CD4-positive, alpha-beta T cell treated with Interleukin-1 beta for 1 hour (primary cell): Measurements from ENCODE around the gene TBC1D10A.

Source experiments
- DNase-seq, 2 donors: peaks; one replicate each; pipeline ENCODE4 v3.0.0-alpha.2; 2020 to 2022

The TBC1D10A gene

DNA sequence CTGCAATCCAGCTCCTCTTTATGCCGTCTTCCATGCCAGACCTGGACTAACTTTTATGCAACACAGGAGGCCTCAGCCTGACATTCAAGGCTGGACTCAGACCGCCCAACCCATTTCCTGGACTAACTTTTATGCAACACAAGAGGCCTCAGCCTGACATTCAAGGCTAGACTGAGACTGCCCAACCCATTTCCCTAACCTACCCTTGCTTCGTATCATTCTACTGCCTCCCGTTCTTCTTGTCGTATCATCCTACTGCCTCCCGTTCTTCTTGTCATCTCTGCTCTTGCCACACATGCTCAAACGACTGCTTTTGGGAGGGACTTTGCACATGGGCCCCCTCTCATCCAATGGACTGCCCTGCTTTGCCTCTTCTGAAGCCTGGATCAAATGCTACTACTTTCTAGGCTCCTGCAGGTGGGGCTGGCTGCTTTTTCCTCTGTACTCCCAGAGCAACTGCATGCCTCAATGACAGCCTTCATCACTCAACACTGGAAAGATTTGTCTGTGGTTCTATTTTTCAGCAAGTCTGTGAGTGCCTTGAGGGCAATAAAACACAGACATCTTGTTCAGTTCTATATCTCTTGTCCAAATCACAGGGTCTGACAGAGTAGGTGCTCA, 7.8 kb downstream of the TBC1D10A start:
- no peak for DNase-seq

DNA sequence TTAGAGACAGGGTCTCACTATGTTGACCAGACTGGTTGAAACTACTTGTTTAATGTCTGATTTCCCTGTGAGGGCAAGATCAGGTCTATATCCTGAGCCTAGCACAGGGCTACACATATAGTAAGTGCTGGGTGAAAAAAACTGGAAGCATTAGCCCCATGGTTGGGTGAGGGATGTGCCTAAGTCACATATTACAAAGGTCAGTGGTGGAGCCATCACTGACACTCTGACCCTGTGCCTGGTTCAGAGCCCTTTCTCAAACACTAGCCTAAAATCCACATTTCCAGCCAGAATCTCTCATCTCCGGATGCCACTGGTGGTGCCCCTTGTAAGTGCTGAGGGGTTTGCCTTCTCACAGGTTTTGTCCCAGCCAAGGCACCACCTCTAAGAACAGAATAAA, 9.0 kb downstream of the TBC1D10A start:
- no peak for DNase-seq

DNA sequence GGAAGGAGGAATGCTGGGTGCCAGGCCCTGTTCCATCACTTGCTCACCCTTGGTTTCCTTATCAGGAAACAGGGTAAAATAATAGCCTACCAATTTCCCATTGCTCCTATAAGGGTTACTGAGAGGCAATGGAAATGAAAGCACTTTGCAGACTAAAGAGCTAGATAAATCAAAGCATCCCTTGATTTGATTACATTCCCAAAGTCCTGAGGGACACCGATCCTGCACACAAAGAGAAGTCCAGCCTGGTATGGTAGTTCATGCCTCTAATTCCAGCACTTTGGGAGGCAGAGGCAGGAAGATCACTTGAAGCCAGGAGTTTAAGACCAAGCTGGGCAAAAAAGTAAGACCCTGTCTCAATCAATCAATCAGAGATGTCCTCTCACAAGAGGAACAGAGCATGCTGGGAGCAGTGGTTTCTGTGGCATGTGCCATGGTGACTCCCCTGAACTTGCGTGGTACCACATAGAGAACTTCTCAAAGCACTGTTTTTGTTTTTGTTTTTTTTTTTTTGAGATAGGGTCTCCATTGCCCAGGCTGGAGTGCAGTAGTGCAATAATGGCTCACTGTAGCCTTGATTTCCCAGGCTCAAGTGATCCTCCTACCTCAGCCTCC, 10.7 kb downstream of the TBC1D10A start:
- no peak for DNase-seq

DNA sequence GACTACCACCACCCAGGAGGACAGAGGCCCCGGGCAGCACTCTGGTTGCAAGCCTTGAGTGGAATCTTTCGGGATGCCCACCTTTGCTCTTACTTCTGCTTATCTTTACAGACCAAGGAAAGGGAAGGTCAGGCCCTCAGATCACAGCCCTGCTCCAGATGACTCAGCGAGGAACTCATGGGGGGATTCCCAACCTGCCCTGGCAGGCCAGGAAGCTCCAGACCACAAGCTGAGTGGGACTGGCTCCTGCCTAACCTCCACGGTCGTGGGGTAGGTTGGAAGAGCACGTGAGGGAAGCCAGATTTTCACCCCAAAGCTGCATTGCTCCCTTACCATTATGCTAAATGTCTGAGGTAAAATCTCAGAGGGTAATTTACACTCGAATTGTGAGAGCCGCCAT, 11.8 kb downstream of the TBC1D10A start:
- peak; percentile 55 to 59 for DNase-seq

DNA sequence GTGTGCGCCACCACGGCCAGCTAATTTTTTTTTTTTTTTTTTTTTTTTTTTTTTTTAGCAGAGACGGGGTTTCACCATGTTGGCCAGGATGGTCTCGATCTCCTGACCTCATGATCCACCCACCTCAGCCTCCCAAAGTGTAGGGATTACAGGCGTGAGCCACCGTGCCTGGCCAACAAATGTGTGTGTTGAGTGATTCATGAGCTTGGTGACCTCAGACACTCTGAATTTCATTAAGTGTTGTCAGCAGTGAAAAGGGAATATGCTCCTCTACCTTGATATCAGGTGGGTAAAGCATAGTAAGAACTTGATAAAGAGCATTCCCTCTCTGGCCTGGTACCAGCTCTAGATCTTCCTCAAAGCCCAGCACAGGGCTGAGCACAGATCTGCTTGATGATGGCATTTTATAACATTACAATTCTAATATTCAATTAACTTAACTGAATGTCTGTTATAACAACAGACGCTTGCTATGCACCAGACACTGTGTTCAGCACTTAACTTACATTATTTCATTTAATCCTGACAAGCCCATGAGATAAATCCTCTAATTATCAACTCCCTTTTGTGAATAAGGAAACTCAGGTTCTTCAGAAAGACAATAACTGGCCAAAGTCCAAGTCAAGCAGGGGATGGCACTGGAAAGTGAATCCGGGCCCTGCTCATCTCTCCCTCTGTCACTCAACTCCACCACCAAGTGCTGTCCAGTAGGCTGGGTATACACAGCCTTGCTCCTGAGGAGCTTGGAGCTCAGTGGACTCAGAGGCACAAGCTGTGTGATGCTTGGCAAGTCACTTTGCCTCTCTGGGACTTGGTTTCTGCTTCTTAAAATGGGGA, 13.0 kb downstream of the TBC1D10A start:
- DNase-seq, result no peak

DNA sequence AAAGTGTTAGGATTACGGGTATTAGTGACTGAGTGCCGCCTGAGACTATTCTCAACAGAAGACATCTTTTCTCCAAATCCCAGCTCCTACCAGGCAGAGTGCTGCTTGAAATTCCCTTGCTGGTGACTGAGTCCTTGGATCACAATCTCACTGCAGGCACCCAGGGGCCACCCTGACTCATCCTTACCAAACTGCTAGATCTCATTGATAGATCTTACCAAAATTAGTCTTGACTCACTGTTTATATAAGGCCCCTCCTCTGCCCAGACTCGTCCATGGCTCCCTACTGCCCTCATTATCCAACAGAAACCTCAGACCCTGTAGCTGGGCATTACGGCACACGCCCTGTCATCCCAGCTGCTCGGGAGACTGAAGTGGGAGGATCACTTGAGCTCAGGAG, 14.7 kb downstream of the TBC1D10A start:
- no peak for DNase-seq

DNA sequence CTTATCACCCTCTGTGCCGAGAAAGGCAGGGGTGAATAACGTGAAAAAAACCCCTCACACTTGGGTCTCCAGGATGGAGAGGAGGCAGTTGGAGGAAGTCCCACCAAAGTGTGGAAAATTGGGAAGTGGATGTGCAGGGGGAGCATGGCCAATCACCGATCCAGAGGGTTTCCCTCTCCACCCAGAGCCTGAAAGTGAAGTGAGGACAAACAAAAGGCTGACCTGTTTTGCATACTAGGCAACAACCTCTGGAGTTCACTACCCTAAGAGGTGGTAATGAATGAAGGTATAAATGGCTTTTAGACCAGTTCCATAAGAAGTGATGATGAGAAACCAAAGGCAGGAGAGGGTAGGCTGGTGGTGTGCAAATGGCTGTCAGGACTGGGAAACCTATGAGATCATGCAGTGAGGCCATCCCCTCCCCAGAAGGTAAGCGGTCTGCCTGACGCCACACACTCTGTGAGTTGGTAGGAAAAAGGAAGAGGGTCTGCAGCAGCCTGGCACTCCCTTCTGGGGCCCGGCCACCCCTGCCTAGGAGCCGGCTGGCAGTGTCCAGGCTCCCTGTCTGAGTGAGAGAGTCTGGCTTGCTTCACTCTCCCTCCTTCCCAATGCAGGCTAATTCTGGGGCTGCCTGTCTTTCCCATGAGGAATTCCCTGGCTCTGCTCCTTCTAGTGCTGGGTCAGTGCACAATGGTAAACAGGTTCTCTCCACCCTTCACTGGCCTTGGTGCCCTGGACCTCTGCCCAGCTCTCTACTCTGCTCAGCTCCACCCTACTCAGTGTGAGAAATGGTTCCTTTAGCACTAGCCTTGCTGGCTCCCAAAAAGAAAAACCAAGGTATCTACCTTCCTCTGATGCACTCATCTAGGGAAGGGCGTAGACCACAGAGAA, 15.6 kb downstream of the TBC1D10A start:
- no peak for DNase-seq

DNA sequence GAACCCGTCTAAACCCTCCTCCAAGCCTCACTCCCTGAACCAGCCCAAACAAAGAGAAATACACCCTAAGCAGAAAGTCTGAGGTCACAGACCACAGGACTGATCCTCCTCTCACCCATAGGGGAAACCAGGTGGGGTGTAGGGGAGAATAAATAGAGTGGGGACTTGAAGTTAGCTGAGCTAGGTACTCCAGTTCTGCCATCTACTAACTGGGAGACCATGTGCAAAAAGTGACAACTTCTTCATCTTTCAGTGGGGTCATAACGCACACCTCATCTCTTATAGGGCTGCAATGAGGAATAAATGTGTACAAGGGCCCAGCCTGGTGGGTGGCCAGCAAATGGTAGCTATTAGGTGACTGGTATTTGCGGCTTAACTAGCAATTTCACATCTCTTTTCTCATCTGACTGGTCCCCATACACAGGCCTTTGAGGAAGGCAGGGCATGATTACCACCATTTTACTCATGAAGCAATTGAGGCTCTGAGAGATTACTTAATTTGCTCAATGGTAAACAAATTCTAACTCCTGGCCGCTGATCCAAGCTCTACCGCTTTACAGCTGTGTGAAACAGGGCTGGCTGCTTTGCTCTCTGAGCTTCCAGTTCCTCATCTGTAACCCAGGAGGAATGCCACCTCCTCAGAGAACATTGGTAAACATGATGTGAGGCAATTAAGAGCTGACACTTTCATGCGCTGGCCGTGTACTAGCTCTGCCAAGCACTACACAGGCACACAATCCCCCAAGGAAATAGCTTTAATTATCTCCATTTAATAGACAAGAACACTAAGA, 16.6 kb downstream of the TBC1D10A start:
- DNase-seq, result peak; percentile 33 to 48

DNA sequence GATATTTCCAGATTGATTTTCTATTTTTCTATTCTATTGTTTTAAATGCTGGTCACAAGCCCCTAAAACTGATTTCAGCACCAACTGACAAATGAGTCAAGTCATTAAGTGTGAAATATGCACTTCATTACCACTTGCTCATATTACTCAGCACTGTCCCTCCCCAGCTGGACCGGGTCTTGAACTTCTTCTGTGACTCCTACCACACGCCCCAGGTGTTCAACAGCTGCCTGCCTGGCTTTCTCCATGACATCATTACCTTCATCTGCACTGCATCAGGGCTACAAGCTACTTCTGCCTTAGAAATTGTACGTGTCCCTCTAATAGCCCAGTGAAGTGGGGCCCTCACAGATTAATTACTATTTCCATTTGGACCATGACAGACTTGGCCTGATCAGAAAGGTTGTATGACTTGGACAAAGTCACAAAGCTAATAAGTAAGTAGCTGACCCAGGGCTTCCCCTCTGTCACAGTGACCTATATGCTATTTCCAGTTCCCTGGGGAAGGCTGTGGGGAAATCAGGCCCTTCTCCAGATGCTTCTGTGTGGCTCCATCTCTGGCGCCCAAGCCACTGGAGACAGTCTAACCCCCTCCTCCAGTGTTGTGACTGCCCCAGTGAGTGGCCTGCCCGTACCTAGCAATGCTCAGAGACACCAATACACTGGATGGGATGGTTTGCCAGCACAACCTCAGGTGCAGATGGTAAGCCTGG, 18.1 kb downstream of the TBC1D10A start:
- peak in 1 of 2 donors; percentile 41 for DNase-seq

DNA sequence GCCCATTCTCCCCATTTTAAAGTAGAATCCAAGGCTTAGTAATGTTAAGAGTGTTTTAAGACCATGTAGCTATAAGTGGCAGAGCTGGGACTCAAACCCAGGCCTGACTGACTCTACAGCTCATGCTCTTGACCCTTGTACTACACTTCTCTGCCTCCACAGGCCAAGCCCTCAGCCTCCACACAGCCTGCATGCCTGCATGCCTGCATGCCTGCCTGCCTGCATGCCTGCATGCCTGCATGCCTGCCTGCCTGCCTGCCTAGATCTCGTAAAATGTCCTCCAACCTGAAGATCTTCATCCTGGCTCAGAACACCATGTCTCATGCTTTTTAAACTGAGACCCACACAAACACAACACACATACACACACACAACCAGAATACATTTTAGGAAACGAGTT, 18.6 kb downstream of the TBC1D10A start:
- DNase-seq, result no peak

DNA sequence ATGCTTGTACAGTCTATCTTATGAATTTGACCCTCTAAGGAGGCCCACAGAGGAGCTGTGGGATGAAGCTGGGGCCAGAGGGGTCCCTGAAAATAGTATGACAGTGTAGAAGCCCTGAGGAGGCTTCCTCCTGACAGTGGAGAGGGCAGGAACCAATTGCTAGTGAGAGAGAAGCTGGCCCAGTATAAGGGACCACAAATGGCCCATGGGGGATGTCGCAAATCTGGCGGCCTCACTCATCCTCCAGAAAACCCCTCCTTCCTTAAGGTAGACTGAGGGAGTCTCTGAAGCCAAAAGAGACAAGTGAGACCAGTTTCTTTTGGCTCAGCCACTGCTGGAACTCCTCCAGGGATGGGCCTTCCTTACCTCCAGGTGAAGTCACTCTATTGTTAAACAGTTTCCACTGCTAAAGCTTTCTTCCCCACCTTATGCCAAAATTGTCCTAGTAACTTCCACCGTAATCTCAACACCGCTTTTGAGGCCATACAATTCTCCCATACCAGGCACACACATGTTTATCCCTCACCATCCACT, 19.6 kb downstream of the TBC1D10A start:
- DNase-seq, result peak in 1 of 2 donors; percentile 41

DNA sequence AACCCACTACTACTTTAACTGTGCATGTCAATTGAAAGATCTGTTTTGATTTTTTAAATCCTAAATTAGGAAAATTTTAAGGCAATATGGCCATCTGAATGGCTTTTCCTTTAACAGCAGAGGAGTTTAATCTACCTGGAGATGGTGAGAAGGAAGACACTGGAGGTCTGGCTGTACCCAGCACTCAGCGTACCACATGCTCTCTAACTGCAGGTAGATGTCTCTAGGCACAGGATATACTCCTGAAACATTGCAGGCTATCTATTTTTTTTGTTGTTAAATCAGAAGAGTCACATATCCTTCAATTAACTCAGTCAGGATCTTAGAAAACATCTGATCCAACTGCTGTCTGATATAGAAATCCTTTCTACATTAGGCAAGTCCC, 20.1 kb downstream of the TBC1D10A start:
- DNase-seq, result no peak

DNA sequence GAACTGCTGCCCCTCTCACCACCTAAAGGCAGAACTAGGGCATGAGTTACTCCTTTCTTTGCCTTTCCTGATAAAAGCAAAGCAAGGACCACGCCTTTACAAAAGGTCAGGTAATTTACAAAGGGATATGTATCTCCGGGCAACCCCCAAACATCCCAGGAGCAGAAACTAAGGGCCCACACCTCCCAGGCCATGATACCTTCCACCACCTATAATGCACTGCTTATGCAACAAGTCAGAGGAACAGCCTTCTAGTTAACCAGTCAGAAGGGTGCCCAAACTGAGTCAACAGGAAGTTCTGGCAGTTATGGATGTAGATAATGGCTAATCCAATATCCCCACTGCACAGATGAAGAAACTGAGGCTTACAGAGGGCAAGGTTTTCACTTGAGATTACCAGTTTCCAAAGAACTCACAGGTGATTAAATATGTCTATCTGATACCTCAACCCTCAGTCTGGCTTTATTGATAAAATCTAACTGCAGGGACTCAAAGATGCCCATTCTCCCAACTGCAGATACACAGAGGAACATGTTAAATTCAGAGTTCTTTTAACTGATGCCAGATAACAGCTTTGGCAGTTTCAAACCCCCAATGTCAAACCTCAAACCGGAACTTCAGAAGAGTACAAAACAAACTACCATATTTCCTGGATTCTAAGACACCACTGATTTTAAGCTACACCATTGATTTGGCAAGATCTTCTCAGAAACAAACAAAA, 20.7 kb downstream of the TBC1D10A start:
- peak in 1 of 2 donors; percentile 64 for DNase-seq

DNA sequence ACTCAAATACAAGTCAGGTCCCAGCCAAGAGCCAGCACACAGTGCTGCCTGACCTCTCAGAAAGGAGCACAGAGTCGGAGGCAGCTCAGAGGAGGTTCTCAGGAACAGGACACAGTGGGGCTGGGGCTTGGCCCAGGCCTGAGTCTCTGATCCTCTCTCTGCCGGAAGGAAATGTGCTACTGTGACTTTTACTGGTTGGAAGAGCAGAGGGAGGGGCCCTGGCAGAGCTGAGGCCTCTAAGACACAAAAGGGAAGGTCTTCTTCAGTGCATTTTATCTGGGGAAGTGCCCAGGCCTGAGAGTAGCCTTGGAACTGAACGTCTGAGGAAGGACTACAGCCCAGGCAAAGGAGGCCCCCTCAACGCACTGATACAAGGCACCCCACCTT, 21.2 kb downstream of the TBC1D10A start:
- peak; percentile 61 to 68 for DNase-seq

DNA sequence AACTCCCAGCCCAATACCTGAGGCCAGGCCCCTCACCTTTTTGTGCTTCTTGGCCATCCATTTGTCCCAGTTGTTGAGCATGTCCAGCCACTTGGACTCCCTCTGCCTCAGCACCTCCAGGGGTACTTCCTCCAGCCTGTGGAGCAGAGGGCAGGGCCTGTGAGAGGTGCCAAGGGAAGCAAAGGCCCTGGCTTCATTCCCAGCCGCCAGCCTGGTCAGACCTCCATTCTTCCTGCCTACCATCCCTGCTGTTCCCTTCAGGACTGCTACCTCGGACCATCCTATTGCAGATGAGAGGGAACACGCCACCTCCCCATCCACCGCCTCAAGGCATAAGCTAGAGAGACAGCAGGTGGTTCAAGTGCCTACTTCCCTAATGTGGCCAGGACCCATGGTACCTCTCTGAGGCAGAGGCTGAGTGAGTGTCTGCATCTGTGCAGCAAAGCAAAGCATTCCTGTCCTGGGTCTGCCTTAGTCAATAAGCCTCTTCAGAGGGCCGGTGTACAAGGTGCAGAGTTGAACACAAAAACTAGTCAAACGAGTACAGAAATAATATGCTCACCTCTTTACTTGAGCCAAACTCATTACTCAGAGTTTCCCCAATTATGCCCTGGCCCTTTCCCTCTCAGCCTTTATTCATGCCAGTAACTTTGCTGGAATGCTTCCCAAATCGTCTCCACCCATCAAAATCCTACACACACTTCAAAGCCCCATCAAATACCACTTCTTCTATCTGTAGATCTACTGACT, 22.1 kb downstream of the TBC1D10A start:
- no peak for DNase-seq

DNA sequence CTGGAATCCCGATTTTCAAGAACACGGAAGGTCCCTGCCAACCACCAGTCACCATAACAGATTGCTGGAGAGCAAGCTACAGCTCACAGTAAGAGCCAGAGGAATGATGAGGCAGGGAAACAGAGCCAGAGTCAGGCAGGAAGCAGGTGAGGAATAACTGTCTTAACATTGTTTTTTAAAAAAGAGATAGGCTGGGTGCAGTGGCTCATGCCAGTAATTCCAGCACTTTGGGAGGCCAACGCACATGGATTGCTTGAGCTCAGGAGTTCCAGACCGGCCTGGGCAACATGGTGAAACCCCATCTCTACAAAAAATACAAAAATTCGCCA, 24.0 kb downstream of the TBC1D10A start:
- no peak for DNase-seq

DNA sequence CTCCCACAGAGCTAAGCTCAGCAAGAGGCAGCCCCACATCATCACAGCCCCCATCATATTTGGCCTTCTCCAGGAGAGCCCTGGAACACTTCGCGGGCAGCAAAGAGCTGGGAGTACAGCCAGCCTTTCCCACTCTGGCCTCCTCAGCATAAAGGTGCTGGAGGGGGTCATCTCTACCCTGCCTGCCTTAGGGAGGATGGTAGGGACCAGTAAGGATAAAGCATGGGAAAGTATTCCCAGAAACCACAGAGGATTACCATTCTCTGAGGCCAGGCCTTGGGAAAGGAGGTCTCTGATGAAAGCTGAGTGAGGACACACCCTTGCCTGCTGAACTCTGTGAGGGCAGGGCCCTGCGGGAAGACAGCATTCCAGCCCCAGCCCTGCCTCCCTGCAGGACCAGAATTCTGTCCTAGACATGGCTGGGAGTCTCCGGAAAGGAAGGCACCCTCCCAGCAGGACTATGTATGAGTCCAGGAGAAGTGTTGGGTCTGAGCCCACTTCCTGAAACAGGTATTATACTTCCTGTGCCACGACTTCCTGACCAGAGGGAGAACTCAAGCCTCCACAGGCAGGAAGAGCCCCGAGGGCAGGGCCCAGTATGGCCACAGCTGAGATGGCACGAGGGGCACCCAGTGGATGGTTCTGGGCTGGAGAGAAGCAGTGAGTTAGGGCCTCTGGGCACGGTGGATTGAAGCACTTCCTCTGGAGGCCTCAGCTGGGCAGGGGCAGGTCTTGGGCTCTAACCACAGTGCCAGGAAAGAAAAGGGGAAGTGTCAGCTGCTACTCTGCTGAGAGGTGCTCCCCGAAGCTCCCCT, 24.5 kb downstream of the TBC1D10A start:
- DNase-seq, result peak in 1 of 2 donors; percentile 67

DNA sequence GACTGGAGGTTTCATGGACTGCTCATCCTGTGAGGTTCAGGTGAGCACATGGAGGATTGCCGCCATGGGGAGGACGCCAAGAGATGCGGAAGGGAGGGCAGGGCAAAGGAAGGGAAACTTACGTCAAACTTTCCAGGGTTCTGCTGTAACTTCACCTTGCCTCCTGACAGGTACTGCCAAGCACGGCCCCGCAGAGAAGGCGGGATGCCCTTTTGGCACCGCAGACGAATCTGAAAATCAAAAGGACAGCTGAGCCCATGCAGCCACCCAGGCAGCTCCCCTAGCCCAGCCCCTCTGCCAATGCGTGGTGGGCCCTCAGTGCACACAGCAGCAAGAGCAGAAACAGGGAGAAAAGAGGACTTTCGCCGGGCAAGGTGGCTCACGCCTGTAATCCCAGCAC, 27.4 kb downstream of the TBC1D10A start:
- DNase-seq, result no peak
